SU-DHL-6 (cell line): ENCODE results near the gene AGAP6.
"Not testable (repeated sequence)": the region's sequence is repeated elsewhere in the genome, so short reads cannot be mapped to it uniquely, and the experiment has no call there.

Experiments used
- H2AFZ ChIP-seq: fragments of 200-600 bp; sonication (generic); 2 replicates; pipeline ENCODE4 v1.6.1; 2014; ENCODE audit warnings: low read depth, mild to moderate bottlenecking, moderate library complexity, mixed read lengths, antibody characterized with exemption, low read length; ENCODE audit not compliant: severe bottlenecking
- H3F3A ChIP-seq: fragments of 200-600 bp; shearing (Covaris generic); 2 replicates; pipeline ENCODE4 v1.6.0; 2016; ENCODE audit warnings: antibody characterized with exemption, mild to moderate bottlenecking; ENCODE audit not compliant: insufficient read depth
- H3K27ac ChIP-seq: fragments of 200-600 bp; sonication (generic); 2 replicates; pipeline ENCODE4 v1.5.1; 2016; ENCODE audit warnings: low read depth, mild to moderate bottlenecking, low read length, moderate library complexity, mixed read lengths
- H3K27me3 ChIP-seq: fragments of 200-600 bp; sonication (generic), shearing (Covaris generic); 2 replicates; pipeline ENCODE4 v1.6.0; 2014; ENCODE audit warnings: mild to moderate bottlenecking, low read length
- H3K36me3 ChIP-seq: fragments of 200-600 bp; sonication (generic); 2 replicates; pipeline ENCODE4 v1.6.1; 2014; ENCODE audit warnings: mild to moderate bottlenecking, low read length, mixed read lengths
- H3K4me2 ChIP-seq: fragments of 300-600, 200-600 bp; shearing (Covaris generic), sonication (generic); 2 replicates; pipeline ENCODE4 v1.6.0; 2014; ENCODE audit warnings: low read length, low read depth, mild to moderate bottlenecking; ENCODE audit not compliant: poor library complexity, severe bottlenecking
- H3K4me3 ChIP-seq: fragments of 200-600 bp; sonication (generic); 2 replicates; pipeline ENCODE4 v1.5.1; 2014; ENCODE audit warnings: antibody characterized with exemption, low read length, mild to moderate bottlenecking, mixed read lengths; ENCODE audit not compliant: insufficient read depth, poor library complexity, severe bottlenecking
- H3K79me2 ChIP-seq: fragments of 200-600 bp; sonication (generic); 2 replicates; pipeline ENCODE4 v1.6.1; 2014; ENCODE audit warnings: mild to moderate bottlenecking, low read length, moderate library complexity; ENCODE audit not compliant: insufficient read depth
- H3K9ac ChIP-seq: fragments of 200-600 bp; sonication (generic); 2 replicates; pipeline ENCODE4 v1.7.0; 2014; ENCODE audit warnings: mild to moderate bottlenecking, low read length
- H3K9me2 ChIP-seq: fragments of 200-600 bp; sonication (generic); replicated peaks from 2 replicates; pipeline ENCODE4 v1.6.1; 2014; ENCODE audit warnings: low read length; ENCODE audit not compliant: insufficient read depth
- H3K9me3 ChIP-seq: fragments of 200-600 bp; sonication (generic); 2 replicates; pipeline ENCODE4 v1.6.1; 2014; ENCODE audit warnings: low read length, mixed read lengths; ENCODE audit not compliant: insufficient read depth
- H4K20me1 ChIP-seq: fragments of 200-600 bp; sonication (generic); 2 replicates; pipeline ENCODE4 v1.6.1; 2014; ENCODE audit warnings: low read depth, mild to moderate bottlenecking, antibody characterized with exemption, low read length, moderate library complexity, mixed read lengths

The AGAP6 gene

DNA sequence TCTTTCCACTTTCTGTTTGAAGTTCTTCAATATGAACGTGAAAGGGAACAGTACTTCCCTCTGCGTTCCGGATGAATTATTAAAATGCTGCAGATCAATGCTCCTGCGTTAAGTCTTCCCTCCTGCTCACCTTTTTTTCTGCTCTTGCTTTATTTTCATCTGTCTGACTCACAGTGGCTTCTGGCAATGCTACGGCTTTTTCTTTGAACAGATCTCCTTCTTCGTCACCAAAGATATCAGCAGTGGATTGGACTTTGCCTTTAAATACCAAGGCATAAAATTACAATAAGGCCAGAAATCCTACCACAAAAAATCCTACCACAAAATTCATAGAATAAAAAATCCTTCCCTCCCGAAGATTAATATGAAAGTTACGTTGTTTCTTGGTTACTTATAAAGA is 68.4 kb downstream of the AGAP6 start:
- H3K79me2 ChIP-seq, H3K27me3 ChIP-seq, H3K4me2 ChIP-seq, H3K9me3 ChIP-seq, H3K36me3 ChIP-seq, H3K4me3 ChIP-seq, H3K27ac ChIP-seq, H2AFZ ChIP-seq, H3K9me2 ChIP-seq, H3F3A ChIP-seq, H4K20me1 ChIP-seq, H3K9ac ChIP-seq: not testable (repeated sequence)

DNA sequence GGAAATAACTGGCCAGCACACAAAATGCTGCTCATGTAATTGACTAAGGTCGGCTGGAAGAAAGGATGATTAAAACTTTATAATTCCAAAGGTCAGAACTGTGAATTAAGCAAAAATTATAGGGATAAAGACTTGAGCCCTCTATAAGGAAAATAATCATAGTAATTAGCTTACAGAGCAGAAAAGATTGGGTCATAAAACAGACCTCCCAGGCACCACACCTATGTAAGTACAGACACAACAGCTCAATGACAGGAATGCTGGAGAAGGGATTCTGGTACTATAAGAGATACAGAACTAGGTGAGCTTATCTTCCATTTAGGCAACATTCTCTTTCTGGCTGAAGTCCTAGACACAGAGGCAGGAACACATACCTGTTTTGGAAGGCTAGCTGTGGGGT is 70.5 kb downstream of the AGAP6 start:
- not testable (repeated sequence) for H3K27ac ChIP-seq, H3K9ac ChIP-seq, H3K9me3 ChIP-seq, H3F3A ChIP-seq, H3K79me2 ChIP-seq, H2AFZ ChIP-seq, H3K4me2 ChIP-seq, H3K9me2 ChIP-seq, H4K20me1 ChIP-seq, H3K36me3 ChIP-seq, H3K27me3 ChIP-seq, H3K4me3 ChIP-seq

DNA sequence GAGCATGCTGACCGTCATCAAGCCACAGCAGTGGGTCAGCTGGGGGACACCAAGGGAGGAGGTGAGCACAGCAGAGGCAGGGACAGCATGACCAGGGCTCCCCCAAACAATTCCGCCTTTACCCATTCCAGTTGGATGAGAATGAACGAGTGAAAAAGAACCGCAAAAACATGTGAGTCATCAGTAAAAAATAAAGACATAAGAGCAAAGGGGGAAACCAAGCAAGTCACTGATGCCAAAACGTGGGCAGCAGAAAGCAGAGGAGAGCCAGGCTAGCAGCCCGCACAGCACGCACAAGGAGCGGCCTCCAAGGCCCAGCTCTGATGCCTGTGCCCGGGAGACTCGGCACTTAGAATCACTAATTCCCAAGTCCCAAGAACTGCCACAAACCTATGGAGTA is 71.7 kb downstream of the AGAP6 start:
- H3K36me3 ChIP-seq, H2AFZ ChIP-seq, H3K9ac ChIP-seq: not testable (repeated sequence)

More for the DNA sequence above, 71.7 kb downstream of the AGAP6 start:
- not testable (repeated sequence) for H3K4me3 ChIP-seq, H3K9me3 ChIP-seq, H3K79me2 ChIP-seq, H3K4me2 ChIP-seq, H3K9me2 ChIP-seq, H3K27ac ChIP-seq, H3K27me3 ChIP-seq, H4K20me1 ChIP-seq, H3F3A ChIP-seq
